Measurements from ENCODE around the gene TNRC6A.
"Not testable (repeated sequence)": the region's sequence is repeated elsewhere in the genome, so short reads cannot be mapped to it uniquely, and the experiment has no call there.

The TNRC6A gene

DNA sequence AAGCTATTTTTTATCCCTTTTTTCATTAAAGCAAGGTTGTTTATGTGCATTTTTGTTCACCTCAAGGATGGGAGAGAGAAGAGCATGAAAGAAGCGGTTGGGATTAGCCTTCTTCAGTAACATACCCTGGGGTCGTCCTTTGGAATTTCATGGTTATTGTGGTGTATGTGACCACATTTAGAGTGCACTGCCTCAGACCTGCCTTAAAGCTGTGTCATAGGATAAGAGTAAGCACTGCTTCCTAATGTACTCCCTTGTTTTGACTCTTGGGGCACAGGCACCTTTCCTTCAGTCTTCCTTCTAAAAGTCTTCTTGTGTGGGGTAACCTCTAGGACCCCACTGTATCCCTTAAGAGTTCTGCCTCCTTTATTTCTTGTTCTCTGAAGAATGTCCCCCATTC lies 28.9 kb downstream of the TNRC6A start:
- no peak for DNase-seq (ENCODE audit: low spot score)

DNA sequence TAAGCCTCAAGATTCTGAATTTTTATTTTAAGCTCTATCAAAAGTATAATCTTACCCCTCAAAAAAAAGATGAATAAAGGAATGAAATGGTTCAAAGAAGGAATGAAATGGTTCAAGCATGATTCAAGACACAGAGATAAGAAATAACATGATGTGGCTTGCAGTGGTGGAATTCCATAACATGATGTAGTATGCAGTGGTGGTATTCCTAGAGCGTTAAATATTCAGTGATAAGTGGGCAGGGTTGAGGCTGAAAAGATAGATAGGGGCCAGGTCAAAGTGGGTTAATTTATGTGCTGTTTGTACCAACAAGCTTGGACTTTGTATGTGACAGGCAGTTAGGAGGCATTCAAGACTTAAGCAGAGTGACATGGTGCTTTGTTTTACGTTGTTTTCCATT lies 29.6 kb downstream of the TNRC6A start:
- no peak for DNase-seq (ENCODE audit: low spot score)

DNA sequence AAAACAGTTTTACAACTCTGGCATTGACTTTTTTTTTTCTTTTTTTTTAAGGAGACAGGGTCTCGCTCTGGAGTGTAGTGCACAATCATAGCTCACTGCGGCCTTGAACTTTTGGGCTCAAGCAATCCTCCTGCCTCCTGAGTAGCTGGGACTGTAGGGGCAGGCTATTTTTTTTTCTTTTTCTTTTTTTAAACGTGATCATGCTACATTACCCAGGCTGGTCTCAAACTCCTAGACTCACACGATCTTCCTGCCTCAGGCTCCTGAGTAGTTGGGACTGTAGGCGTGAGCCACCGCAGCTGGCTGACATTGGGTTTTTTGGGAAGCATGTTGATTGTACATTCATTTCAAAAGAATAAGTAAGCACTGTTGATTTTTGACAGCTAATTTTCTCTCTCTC lies 32.1 kb downstream of the TNRC6A start:
- no peak for DNase-seq (ENCODE audit: low spot score)

DNA sequence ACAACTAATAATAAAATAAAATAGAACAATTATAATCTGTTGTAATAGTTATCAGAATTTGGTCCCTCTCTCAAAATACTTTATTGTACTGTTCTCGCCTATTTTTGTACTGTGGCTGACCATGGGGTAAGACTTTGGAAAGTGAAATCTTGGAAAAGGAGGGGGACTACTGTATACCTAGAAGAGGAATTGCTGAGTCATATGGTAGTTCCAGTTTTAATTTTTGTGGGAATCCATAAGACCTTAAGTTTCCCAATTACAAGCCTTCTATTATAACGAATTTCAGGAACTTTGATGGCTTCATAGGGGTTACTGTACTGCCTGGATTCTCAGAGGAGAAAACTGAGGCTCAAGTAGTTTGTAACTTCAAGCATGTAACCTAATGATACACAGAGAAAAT lies 35.5 kb downstream of the TNRC6A start:
- DNase-seq (ENCODE audit: low spot score), result no peak

DNA sequence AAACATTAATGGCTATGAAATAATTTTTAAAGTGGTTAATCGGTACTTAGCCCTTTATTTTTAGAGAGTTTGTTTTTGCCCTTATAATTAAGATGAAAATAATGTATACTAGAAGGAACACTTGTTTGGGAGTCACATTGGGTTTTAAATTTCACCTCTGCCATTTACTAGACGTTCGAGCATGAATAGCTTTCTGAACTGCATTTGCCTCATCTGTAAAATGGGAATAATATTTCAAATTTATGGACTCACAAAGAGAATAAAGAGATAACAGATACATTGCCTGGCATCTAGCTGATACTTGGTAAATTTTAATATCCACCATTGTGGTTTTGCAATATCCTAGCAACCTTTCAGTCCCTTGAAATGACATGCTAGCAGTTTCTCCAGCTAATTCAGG lies 36.6 kb downstream of the TNRC6A start:
- DNase-seq (ENCODE audit: low spot score), result no peak

DNA sequence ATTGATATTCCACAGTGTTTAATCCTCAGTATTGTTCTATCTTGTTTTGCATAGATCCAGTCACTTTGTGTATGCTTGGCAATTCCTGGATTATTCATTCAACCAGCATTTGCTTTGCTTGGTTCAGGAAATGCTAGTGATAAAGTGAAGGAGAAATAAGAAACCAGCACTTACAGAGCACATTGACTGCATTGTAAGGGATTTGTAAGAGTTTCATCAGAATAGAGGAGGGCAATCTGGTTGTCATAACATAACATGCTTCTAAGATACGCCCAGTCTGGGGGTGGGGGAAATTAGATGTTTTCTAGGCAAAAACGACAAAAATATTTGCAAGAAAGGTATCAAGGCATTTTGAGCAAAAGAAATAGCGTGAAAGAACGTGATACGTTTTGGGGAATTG lies 40.4 kb downstream of the TNRC6A start:
- DNase-seq (ENCODE audit: low spot score), result no peak

DNA sequence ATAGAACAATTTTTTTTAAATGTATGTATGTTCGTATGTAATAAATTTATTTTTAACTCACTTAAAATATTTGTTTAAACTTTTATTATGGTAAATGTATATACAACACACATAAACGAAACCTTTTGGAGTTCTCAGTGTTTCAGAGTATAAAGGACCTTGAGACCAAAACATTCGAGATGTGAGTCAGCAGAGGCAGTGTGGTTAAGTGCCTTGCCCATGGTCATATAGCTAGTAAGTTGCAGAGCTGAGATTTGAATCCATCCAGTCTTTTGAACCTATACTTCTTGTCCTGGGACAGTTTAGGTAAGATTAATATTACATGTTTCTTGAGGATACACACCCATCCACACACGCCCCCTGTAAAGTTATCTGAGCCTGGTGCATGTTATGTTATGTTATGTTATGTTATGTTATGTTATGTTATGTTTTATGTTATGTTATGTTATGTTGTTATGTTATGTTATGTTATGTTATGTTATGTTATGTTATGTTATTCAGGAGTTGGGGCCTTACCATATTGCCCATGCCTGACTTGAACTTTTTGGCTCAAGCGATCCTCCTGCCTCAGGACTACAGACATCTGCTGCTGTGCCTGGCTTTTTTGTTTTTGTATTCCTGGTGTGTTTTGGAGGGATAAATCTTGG lies 41.8 kb downstream of the TNRC6A start:
- DNase-seq (ENCODE audit: low spot score), result no peak

DNA sequence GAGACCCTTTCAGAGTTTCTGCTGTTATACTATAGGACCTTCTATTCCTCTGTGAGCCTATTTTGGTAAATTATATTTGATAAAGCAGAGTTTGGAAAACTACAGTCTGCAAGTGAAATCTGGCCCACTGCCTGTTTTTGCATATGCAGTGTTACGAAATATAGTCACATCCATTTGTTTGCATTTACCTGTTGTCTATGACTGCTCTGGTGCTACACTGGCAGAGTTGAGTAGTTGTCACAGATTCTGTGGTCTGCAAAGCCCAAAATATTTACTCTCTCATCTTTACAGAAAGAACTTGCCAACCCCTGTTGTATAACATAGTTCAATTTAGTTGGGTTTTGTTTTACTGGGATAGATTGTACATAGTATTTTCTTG lies 42.3 kb downstream of the TNRC6A start:
- DNase-seq (ENCODE audit: low spot score), result no peak

DNA sequence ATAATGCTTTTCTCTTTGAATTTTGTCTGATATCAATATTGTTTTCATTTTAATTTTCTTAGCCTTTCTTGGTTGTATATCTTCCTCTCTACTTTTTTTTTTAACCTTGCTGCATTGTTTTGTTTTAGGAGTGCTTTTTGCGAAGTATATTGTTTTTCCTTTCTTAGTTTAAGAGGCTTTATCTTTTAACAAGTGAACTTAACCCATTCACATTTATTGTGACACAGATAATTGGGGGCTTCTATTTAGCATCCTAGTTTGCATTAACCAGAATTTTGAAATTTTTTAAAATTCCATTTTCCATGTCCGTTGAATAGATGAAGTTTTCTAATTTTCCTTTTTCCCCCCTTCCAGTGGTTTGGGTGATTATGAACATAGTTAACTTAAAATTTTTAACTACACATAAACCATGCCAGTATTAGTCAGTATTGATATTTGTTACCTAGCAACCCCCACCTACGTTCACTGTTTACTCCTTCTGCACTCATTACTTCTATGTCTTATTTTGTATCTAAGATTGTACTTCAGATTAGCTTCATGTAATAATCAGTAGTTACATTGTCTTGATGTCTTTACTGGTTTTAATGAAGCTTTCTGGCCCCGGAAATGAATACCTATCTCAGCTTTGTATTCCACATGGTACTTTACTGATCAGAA lies 44.4 kb downstream of the TNRC6A start:
- DNase-seq (ENCODE audit: low spot score), result no peak

DNA sequence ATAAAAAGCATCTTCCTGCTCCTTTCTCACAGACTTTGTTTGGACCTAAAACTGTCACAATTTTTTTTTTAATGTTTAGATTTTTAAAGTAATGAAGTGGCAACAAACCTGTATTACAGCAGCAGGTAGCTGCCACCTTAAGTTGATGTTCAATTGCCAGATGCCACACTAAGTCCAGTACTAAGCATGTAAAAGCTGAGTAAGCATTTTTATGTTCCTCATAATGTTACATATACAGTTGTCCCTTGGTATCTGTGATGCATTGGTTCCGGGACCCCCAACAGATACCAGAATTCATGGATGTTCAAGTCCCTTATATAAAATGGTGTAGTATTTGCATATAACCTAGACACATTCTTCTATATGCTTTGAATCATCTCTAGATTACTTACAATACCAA lies 45.1 kb downstream of the TNRC6A start:
- no peak for DNase-seq (ENCODE audit: low spot score)

DNA sequence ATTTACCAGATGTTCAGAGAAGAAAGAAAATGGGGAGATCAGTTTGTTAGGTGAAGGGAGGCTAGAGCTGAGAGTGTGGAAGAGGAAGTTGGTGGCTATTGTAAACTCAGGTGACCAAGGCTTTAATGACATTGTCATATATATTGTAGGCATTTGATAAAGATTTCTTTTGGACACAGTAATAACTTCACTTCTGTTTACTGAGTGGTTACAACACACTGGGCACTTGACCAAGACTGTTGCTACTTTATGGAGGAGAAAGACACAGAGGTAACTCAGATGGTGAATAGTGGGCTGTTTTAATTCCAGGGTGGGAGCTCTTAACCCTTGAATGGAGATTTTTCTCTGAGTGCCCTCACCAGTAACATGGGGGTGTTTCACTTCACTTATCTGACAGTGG lies 46.0 kb downstream of the TNRC6A start:
- no peak for DNase-seq (ENCODE audit: low spot score)

DNA sequence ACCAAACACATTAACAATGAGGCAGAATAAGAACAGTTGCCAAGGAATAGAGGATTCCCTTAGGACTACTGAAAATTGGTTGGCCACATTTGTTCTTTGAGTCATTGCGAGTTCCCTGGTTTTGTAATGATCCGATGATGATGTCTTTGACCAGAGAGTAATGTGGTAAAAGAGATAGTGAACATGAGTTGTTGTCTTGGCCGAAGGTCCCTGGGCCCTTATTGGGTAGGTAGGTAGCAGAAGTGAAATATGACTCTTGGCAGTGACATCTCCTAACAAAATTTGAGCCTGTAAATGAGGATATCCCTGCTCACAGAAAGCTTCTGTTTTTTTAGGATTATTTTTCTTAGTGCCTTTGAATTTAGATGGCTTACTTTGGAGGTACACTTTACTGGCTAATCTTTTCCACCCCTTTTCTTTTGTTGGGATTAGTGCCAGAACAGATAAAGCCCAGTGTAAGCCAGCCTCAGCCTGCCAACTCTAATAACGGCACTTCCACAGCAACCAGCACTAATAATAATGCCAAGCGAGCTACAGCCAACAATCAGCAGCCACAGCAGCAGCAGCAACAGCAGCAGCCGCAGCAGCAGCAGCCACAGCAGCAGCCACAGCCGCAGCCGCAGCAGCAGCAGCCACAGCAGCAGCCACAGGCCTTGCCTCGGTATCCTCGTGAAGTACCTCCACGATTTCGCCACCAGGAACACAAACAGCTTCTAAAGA lies 47.2 kb downstream of the TNRC6A start:
- DNase-seq (ENCODE audit: low spot score), result no peak

DNA sequence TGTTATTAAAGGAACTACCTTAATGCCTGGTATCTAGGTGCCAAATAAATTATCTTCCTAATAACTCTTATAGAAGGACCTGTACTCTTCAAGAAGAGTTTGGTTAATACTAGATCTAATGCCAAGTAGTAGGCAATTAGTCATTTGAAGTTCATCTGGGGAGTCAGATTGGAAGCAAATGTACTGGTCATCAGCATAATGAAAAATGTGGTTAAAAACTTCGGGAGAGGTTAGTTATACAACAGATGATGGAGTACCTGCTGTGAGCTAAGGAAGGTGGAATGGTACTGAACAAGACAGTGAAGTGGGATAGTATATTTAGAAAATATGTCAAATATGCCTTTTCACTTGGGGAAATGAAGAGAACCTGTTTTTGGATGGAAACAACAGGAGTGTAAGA lies 49.2 kb downstream of the TNRC6A start:
- DNase-seq (ENCODE audit: low spot score), result no peak

DNA sequence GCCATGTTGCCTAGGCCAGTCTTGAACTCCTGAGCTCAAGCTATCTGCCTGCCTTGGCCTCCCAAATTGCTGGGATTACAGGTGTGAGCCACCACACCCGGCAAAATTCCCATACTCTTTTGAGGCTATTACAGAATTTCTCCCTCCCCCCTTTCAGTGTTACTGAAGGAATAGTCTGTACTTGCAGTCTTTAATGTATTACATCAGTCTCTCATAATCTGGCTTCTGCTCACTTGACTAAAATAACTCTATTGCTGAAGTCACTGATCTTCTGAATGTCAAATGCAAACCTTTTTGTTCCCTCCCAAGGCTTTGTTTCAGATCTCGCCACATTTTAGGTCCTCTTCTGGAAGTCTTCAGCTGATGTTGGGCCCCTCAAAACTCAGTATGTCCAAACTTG lies 51.8 kb downstream of the TNRC6A start:
- DNase-seq (ENCODE audit: low spot score), result no peak

DNA sequence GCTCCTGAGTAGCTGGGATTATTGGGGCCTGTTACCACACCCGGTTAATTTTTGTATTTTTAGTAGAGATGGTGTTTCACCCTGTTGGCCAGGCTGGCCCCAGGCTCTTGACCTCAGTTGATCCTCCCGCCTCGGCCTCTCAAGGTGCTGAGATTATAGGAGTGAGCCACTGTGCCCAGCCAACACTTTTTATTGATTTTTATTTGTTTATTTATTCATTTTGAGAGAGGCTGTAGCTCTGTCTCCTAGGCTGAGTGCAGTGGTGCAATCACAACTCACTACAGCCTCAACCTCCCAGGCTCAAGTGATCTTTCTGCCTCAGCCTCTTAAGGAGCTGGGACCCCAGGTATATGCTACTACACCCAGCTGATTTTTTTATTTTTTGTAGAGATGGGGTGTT lies 54.7 kb downstream of the TNRC6A start:
- DNase-seq (ENCODE audit: low spot score), result no peak

DNA sequence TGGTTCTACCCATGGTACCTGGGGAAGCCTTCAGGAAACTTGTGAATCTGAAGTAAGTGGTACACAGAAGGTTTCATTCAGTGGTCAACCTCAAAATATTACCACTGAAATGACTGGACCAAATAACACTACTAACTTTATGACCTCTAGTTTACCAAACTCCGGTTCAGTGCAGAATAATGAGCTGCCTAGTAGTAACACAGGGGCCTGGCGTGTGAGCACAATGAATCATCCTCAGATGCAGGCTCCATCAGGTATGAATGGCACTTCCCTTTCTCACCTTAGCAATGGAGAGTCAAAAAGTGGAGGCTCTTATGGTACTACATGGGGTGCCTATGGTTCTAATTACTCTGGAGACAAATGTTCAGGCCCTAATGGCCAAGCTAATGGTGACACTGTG lies 60.4 kb downstream of the TNRC6A start:
- DNase-seq (ENCODE audit: low spot score), result no peak

DNA sequence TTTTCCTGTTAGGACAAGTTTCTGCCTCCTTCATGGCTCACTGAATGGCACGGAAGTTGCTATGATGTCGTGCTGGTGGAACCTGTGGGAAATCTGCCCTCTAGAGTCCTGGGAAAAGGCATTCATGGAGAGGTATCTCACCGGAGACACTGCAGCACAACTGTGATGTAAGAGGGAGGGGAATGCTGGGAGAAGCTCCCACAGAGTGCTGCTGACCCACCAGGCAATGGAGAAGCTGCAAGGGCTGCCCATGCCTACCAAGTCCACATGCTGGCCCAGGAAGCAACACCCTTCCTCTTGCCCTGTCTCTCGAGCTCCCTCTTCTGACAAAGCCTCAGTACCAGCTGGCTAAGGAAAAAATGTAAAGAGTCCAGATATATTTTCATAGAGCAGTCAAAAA lies 71.1 kb downstream of the TNRC6A start:
- peak; percentile 19 for DNase-seq (ENCODE audit: low spot score)

DNA sequence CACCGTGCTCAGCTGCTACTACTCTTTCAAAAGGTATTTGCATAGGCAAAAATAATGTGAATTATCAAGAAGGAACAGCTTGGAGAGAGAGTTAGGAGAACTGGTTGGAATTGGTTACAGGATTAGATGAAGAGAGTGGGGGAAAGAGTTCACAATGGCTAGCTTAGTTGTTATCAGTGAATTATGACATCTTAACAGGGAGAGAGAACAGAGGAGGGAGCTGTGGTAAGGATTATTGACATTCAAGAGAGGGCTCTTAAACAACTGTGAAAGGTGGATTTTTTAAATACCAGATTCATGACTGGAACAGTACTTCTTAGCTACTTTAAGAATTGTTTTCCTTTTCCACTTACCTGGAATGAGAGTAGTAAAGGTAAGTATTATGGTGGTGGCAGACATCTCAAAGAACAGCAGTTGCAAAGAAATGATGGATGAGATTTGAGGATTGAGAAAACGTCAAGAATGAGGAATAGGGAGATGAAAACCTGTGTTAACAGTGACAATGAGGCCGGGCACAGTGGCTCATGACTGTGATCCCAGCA lies 72.4 kb downstream of the TNRC6A start:
- DNase-seq (ENCODE audit: low spot score), result no peak

DNA sequence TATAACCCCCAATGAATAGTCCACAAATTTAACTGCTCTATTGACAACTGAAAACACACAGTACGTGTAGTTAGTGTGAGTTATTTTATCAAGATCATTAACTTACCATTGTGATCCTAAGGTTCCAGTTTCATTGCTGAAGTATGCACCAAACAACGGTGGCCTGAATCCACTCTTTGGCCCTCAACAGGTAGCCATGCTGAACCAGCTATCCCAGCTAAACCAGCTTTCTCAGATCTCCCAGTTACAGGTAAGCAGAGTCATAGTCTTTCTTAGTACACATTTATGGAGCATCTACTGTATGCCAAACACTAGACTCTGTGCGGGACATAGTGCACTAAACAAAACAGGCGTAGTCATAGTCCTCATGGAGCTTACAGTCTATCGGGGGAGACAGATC lies 76.0 kb downstream of the TNRC6A start:
- no peak for DNase-seq (ENCODE audit: low spot score)

DNA sequence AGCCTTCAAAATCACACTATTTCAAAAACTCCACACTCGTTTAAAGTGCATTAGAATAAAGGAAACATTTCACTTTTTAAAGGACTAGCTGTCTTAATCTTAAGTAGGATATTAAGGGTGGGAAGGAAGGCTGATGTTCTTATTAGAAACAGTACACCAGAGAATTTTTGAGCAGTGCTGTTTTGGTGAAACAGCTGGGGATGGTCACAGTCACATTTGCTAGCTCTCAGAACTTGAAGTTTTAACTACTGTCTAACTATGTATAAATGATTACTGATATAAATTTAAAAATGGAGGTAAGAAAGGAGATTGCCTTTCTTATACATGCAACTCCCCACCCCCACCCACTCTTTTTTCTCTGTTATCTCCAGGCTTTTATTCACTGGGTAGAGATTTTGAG lies 77.8 kb downstream of the TNRC6A start:
- no peak for DNase-seq (ENCODE audit: low spot score)

DNA sequence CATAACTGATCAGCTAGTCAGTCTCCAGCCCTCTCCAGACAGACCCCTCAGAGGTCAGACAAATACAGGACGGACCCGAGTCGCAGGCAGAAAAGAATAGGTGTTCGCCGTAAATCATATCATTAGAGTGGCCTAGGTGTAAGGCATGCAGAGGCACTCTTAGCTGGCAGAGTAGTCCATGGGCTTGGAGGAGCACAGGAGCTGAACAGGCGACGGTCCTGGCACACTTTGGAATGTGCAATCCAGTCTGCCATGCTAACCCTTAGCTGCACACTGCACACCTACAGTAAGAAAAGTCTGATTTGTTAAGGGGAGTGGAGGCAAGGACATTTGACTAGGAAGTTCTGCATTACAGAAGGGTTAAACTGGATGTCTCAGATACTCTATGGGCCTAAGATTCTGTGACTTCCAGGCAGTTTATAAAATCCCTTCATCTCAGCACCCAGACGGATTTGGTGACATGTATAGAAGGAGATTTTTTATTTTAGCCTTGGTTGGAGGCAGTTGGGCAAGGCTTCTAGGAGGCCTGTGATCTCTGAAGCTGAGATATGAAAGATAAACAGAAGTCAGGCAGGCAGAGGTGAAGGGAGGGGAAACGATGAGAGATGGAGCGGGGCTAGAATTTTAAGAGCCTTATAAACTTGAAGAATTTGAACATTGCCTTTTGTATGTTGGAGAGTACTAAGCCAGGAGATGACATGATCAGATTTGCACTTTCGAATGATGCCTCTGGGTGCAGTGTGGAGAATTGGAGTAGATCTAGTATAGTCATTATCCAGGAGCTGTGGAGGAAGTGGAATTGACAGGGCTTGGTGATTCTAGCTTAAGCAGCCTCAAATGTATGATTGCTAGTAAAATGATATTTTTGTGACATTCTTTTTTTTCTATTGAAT lies 81.7 kb downstream of the TNRC6A start:
- peak; percentile 15 for DNase-seq (ENCODE audit: low spot score)

DNA sequence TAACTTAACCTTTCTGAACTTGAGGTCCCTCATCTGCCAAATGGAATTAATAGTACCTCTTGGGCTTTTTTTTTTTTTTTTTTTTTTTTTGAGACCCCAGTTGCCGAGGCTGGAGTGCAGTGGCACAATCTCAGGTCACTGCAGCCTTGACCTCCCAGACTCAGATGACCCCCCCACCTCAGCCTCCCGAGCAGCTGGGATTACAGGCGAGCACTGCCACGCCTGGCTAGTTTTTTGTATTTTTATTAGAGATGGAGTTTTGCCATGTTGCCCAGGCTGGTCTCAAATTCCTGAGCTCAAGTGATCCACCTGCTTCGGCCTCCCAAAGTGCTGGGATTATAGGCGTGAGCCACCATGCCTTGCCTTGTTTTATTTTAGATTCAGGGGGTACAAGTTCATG lies 83.4 kb downstream of the TNRC6A start:
- not testable (repeated sequence) for DNase-seq (ENCODE audit: low spot score)

Data from NAMALWA (cell line).